Ishikawa (cell line): ENCODE data around the gene CLEC7A.

ENCODE experiments used
- CEBPB ChIP-seq: IDR thresholded peaks from 2 replicates; pipeline ENCODE4 v1.6.1; 2012
- CREB1 ChIP-seq: IDR thresholded peaks from 2 replicates; pipeline ENCODE4 v1.6.1; 2012; ENCODE audit warnings: low read depth
- EGR1 ChIP-seq: IDR thresholded peaks from 2 replicates; pipeline ENCODE4 v1.6.1; 2012
- EP300 ChIP-seq: IDR thresholded peaks from 2 replicates; pipeline ENCODE4 v1.6.1; 2012; ENCODE audit warnings: borderline replicate concordance
- FOXM1 ChIP-seq: IDR thresholded peaks from 2 replicates; pipeline ENCODE4 v1.6.1; 2012; ENCODE audit warnings: low read depth, borderline replicate concordance
- MAX ChIP-seq: IDR thresholded peaks from 2 replicates; pipeline ENCODE4 v1.6.1; 2012
- NFIC ChIP-seq: IDR thresholded peaks from 2 replicates; pipeline ENCODE4 v1.6.1; 2012
- RAD21 ChIP-seq: IDR thresholded peaks from 2 replicates; pipeline ENCODE4 v1.6.1; 2012; ENCODE audit warnings: low read depth
- REST ChIP-seq: IDR thresholded peaks from 2 replicates; pipeline ENCODE4 v1.6.1; 2012; ENCODE audit warnings: low read depth, mild to moderate bottlenecking
- TAF1 ChIP-seq: IDR thresholded peaks from 2 replicates; pipeline ENCODE4 v1.6.1; 2012; ENCODE audit warnings: low read depth, mild to moderate bottlenecking
- TEAD4 ChIP-seq: IDR thresholded peaks from 2 replicates; pipeline ENCODE4 v1.6.1; 2012
- USF1 ChIP-seq: IDR thresholded peaks from 2 replicates; pipeline ENCODE4 v1.6.1; 2012
- YY1 ChIP-seq: IDR thresholded peaks from 2 replicates; pipeline ENCODE4 v1.6.1; 2012; ENCODE audit warnings: low read depth
- ZBTB7A ChIP-seq: IDR thresholded peaks from 2 replicates; pipeline ENCODE4 v1.6.1; 2012; ENCODE audit warnings: low read depth

The CLEC7A gene

GRCh38 chr12:10132850-10133370 lies 2.9 kb upstream of the CLEC7A start:
- no peak for TF ChIP-seq REST
- no peak for TF ChIP-seq CEBPB
- TF ChIP-seq CREB1, result no peak
- no peak for TF ChIP-seq YY1
- no peak for TF ChIP-seq MAX
- TF ChIP-seq EGR1, result no peak
- TF ChIP-seq USF1, result no peak

- no peak for TF ChIP-seq CREB1
- TF ChIP-seq ZBTB7A, result no peak
- no peak for TF ChIP-seq REST
- no peak for TF ChIP-seq TEAD4
- no peak for TF ChIP-seq FOXM1
- TF ChIP-seq YY1, result no peak
- TF ChIP-seq TAF1, result no peak
- no peak for TF ChIP-seq EP300
These were observed 1.2 kb upstream of the CLEC7A start for GRCh38 chr12:10131111-10131690.

- TF ChIP-seq EGR1 (no peak), TAF1 (no peak), FOXM1 (no peak), MAX (no peak), USF1 (no peak), NFIC (no peak), TEAD4 (no peak), EP300 (no peak), RAD21 (no peak), CREB1 (no peak), ZBTB7A (no peak), CEBPB (no peak), REST (no peak)
These were observed 1.3 kb downstream of the CLEC7A start for GRCh38 chr12:10128687-10129086.

- TF ChIP-seq RAD21 (no peak), ZBTB7A (no peak)
These were observed 3.6 kb downstream of the CLEC7A start for GRCh38 chr12:10126413-10126812.

GRCh38 chr12:10122689-10123088 lies 7.3 kb downstream of the CLEC7A start:
- TF ChIP-seq REST, result no peak
- no peak for TF ChIP-seq MAX
- TF ChIP-seq TEAD4, result no peak
